NCI-H2081 (cell line): ENCODE results near the gene SORCS1.

ENCODE experiments used
- DNase-seq, 2 experiments: peaks; one replicate each; lab custom pipeline; 2025; lab: John Stamatoyannopoulos, UW

The SORCS1 gene

GRCh38 chr10:107104026-107104652 is 60.4 kb downstream of the SORCS1 start:
- DNase-seq: no peak

DNA sequence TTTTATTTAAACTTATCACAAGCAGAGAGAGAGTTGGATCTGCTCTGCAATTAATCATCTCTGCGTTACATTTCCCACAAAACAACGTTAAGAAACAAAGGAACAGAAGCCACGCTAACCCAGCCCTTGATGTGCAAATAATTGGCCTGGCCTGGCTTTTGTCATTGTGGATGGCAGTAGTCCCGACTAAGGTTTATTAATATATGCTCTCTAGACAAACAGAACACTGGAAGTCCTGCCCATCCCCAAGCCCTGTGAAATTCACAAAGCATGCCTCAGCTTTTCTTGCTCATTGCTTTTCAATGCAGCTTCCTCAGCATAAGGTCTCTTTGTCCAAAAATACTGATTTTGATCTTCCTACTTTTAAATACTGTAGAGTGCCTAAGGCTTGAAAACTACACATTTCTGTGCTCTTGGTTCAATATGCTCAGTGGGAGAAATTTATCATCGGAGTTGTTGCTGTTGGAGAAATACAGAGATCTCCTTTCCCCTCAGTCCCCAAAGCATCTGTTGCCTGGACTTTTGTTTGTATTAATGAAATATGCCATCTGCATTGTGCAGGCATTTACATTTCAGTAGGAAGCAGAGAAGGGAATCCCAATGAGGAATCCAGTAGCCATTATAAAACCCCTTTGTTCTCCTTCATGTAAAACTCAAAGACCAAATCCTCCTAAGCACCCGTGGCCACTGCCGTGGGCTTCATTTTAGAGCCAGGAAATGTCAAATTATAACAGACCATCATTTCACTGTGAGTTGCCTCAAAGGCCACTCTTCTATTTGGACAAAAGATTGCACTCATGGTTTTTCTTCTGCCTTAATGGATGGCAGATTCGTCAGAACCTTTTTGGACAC is 61.1 kb downstream of the SORCS1 start:
- no peak for DNase-seq

DNA sequence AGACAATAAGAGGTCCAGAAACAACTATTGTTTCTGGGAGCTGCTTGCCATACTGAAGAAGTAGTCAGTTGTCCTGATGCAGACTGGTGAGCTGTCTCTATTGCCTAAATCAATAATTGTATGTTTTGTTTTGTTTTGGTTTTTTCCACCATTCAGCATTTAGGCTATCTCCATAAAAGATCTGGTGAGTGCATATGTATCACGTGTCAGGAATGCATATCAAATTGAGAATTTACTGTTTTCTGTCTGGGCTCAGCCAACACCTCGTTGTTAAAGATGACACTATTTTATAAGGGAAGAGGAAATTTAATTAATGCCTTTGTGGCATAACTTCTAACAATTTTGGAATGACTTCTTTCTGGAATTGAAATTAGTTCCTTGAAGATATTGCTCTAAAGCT is 66.2 kb downstream of the SORCS1 start:
- no peak for DNase-seq

GRCh38 chr10:107094824-107095522 is 69.5 kb downstream of the SORCS1 start:
- no peak for DNase-seq

DNA sequence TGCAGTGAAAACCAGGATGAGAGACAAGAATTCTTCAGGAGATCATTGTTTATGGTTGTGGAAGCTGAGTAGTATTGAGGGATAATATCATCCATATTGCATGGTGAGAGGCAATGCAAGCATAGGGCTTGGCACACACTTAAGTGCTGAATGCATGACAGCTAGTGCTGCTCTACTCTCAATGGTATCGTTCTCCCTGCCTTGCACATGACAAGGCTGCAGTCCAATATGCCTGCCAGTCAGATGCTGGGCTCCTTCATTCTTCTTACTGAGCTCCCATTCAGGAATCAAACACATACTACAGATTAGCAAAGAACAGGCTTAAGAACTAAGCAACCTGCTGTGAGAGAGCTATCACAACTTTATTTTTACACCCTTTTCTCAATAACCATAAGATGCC is 72.2 kb downstream of the SORCS1 start:
- DNase-seq: no peak

GRCh38 chr10:107091126-107091525 is 73.4 kb downstream of the SORCS1 start:
- no peak for DNase-seq

GRCh38 chr10:107085665-107086525 is 78.6 kb downstream of the SORCS1 start:
- no peak for DNase-seq

DNA sequence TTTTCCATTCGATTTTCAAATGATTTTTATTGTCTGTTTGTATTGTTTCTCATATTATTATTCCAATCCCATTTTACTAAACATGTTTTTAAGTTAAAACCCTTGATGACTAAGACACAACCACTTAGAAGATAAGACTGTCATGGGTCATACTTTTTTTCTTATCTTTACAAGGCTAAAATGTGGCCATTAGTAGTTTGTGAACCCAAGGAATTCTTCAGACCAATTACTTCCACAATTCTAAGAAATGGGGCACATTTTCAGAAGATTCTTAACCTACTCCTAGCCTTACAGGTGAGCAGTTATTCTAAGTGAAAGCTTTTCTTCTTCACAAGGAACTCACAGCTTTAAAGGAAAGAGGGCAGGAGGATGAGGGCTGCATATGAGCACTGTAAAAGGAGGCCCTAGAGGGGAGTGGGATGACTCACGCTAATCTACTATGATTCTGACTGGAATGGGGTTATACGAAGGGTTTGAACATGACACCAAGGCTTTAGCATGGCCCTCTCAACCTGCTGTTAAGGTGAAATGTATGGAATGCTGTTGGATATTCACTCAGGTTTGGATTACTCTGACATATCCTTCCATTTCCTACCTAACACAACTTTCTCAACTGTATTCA is 81.0 kb downstream of the SORCS1 start:
- DNase-seq: no peak

GRCh38 chr10:107081644-107082043 is 82.9 kb downstream of the SORCS1 start:
- DNase-seq: no peak

- no peak for DNase-seq
Measured at GRCh38 chr10:107075117-107075516, 89.4 kb downstream of the SORCS1 start.

DNA sequence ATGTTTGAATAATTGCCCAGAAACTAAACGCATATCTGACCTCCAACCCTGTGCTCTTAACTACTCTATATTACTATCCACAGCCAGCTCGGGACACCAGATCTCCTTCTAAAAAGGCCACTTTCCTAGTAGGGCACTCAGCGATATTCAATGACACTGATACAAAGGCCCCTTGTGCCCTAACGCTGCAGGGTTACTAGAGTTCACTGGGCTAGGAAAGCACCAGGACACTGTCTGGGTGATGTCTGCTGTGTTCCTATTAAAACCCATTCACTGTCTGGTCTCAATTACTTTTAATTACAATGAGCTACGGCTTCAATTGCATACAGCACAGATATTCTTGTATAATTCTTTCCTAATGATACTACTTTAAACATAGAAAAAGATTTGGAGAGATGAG is 91.7 kb downstream of the SORCS1 start:
- no peak for DNase-seq

GRCh38 chr10:107072028-107072427 is 92.5 kb downstream of the SORCS1 start:
- DNase-seq: no peak

DNA sequence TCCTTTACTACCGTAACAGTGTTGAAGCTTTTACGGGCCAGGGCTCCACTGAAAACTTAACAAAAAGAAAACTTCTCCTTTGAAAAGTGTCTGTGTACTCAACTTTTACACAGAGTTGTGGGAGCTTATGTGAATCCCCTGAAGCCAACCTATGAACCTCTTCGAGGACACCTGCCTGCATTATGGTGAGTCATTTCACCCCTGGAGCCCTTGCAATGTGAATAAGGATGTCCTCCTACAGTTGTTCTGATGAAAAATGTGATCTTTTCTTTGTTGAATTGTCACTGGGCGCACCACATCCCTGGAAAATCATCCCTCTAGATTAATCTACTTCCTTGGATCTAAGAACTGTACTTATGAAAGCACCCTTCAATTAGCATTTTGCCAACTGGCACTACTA is 93.2 kb downstream of the SORCS1 start:
- DNase-seq: no peak

DNA sequence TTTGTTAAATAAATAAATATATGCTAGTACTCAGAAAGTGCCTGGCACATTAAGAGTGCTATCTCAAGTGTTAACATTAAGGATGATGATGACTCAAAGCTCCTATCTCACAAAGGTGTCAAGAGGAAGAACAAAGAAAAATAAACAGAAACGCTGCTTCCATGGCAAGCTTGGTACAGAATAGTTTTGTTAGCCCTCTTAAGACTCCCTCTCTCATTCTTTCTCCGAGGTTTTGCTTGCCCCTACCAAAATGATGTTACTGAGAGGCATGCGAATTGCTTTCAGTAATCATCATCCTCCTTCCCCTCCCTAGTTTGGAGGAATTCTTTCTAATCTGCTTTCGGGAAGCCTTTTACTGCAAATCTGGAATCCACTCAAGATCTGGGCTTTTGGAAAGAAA is 96.7 kb downstream of the SORCS1 start:
- no peak for DNase-seq

DNA sequence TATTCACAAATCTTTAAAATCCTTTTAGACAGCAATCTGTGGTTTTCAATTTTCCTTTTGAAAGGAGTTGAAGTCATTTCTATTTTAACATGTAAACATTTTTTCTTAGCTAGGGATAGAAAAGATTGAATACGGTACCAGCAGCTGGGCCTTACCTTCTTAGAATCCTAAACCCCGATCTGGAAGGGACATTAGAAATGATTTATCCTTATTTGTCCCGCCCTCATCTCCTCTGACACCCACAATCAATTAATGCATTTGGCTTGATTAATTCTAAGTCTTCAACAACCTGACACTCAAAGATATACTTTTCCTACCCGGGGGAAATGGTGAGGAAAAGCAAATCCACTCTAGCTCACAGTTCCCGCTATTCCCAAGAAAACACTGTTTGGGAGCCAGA is 100.4 kb downstream of the SORCS1 start:
- no peak for DNase-seq

DNA sequence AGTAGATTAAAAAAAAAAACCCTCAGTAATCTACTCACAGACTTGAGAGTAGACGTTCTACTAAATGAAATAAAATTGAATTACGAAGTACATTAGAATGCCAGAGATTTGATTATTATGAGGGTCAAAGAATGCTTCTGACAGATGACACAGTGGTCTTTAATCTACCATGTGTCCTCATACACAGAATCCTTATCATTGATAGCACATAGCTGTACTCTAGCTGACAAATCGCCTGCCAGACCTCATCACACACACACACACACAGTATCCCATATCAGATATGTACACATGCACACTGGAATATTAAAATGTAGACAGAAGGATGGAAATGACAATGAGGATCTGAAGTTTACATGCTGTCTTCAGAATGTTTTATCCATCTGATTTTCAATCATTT is 104.6 kb downstream of the SORCS1 start:
- no peak for DNase-seq

DNA sequence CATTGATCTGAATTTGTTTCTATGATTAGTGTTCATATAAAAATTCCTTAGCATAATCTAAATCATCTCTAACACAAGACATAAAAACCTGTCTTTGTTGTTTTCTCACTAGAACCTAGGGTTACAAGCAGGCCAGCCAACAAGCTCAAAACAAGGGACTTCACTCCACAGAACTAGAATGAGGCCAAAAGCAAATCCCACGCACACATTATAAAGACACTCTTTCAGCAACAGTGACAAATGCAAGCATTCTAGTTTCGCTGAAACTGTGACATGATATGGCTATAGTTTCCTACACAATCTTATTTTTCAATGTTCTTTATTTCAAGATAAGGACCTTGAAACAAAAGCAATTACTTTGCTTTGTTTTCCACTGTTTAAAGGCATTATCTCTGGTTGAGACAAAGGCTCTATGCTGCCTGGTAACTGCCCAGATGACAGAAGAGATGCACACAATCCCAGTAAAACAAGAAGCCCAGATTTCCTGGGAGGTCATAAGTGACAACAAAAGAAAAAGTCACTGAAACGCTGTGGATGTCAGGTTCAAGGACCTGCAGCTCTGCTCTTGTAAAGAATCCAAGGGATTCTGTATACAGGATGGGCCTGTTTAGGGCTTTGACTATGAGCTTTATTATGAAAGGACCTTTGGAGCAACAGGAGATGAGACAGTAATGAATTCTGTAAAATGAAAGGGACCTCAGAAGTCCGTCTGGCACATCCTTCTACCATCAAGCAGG is 105.3 kb downstream of the SORCS1 start:
- DNase-seq: no peak

DNA sequence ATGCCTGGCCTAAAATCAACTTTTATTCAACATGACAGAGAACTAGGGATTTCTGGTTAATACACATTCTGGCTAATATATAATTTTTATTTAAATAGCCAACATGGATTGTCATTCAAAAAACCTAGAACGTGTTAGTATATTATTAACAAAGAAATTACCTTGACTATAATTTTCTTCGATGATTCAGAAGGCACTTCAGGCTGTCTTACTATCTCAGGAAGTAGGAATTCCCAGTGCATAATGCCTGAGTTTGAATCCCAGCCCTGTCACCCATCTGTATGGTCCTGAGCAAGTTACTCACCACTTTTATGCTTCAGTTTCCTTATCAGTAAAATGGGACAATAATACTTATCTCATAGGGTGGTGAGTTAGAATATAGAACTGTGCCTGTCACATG is 106.2 kb downstream of the SORCS1 start:
- DNase-seq: no peak

- DNase-seq: no peak
Measured at GRCh38 chr10:107056182-107056581, 108.3 kb downstream of the SORCS1 start.

- no peak for DNase-seq
Measured at GRCh38 chr10:107054469-107055156, 109.9 kb downstream of the SORCS1 start.
